Measurements from ENCODE around the gene NBAS. TPM values are rescaled to one million over a fixed set of nuclear protein-coding genes. Genes with fewer than 3 reads are reported as not detected.

Gene NBAS
- total and polyA plus RNA-seq, 2 of the 13 experiments (the other 11 are each of a cell fraction or from before 2014, with no cell fraction given), result 33.6 to 58.7 TPM

- no peak for TF ChIP-seq MTERF4 (CRISPR knock-in tag; IDR thresholded peaks at IDR 0.05)
- TF ChIP-seq ATF5 (CRISPR knock-in tag; IDR thresholded peaks at IDR 0.05; ENCODE audit: low read depth), result no peak
- TF ChIP-seq SNAI1 (CRISPR knock-in tag; IDR thresholded peaks at IDR 0.05; ENCODE audit: borderline replicate concordance), result no peak
- TF ChIP-seq CREB1 (IDR thresholded peaks at IDR 0.05), result no peak
- peak; percentile 49; the same call in 1 of the 2 replicates for TF ChIP-seq CREB1 (CRISPR knock-in tag; IDR thresholded peaks at IDR 0.05)
- no peak for TF ChIP-seq SP1 (IDR thresholded peaks at IDR 0.05)
- no peak for TF ChIP-seq SP1 (CRISPR knock-in tag; IDR thresholded peaks at IDR 0.05)
- TF ChIP-seq SKIL (CRISPR knock-in tag; IDR thresholded peaks at IDR 0.05; ENCODE audit: borderline replicate concordance), result no peak
- TF ChIP-seq ZFP36 (IDR thresholded peaks at IDR 0.05; ENCODE audit: borderline replicate concordance, low read depth, low read length, partially characterized antibody), result no peak
- no peak for TF ChIP-seq ZNF343 (CRISPR knock-in tag; IDR thresholded peaks at IDR 0.05)
- TF ChIP-seq ZNF564 (CRISPR knock-in tag; IDR thresholded peaks at IDR 0.05), result no peak
- TF ChIP-seq USF2 (IDR thresholded peaks at IDR 0.05; ENCODE audit: low read depth, low read length), result no peak
- TF ChIP-seq USF2 (CRISPR knock-in tag; IDR thresholded peaks at IDR 0.05; ENCODE audit: borderline replicate concordance), result no peak
- 0 out of 2 replicates have a peak, but pooled peaks have one; percentile 25 for TF ChIP-seq ERF (CRISPR knock-in tag; IDR thresholded peaks at IDR 0.05)
- TF ChIP-seq RFX5 (IDR thresholded peaks at IDR 0.05; ENCODE audit: low read depth, low read length), result no peak
- no peak for TF ChIP-seq RXRA (CRISPR knock-in tag; IDR thresholded peaks at IDR 0.05)
- TF ChIP-seq ZSCAN12 (CRISPR knock-in tag; IDR thresholded peaks at IDR 0.05), result no peak
- TF ChIP-seq PBX3 (CRISPR knock-in tag; IDR thresholded peaks at IDR 0.05; ENCODE audit: borderline replicate concordance), result no peak
- no peak for TF ChIP-seq MYC (CRISPR knock-in tag; IDR thresholded peaks at IDR 0.05; ENCODE audit: borderline replicate concordance)
- no peak for TF ChIP-seq MYNN (CRISPR knock-in tag; IDR thresholded peaks at IDR 0.05; ENCODE audit: low read depth)
- TF ChIP-seq ZFP37 (CRISPR knock-in tag; IDR thresholded peaks at IDR 0.05; ENCODE audit: borderline replicate concordance), result no peak
- no peak for TF ChIP-seq THAP11 (CRISPR knock-in tag; IDR thresholded peaks at IDR 0.05)
- TF ChIP-seq ZNF256 (CRISPR knock-in tag; conservative IDR thresholded peaks at IDR 0.05), result peak; percentile 61; the same call in 1 of the 2 replicates
- no peak for TF ChIP-seq NFE2 (CRISPR knock-in tag; IDR thresholded peaks at IDR 0.05)
- no peak for TF ChIP-seq GTF2F1 (IDR thresholded peaks at IDR 0.05; ENCODE audit: low read length)
- no peak for TF ChIP-seq MIER3 (CRISPR knock-in tag; IDR thresholded peaks at IDR 0.05; ENCODE audit: borderline replicate concordance)
- TF ChIP-seq NR2F1 (CRISPR knock-in tag; IDR thresholded peaks at IDR 0.05), result peak in 1 of 2 experiments; percentile 30; a peak in 1 of 4 replicates
These were observed 125.7 kb downstream of the NBAS start (continued) for GRCh38 chr2:15435474-15435873.

Measured in HepG2 (cell line).